SK-N-SH treated with all-trans-retinoic acid at 6 μM for 48 hours (cell line): ENCODE data around the gene MRM3.

Source experiments
- ATAC-seq: fragments of 200-7000 bp; cut with Tn5 transposase; 3 replicates; pipeline ENCODE4 v1.9.1; 2020; ENCODE audit warnings: mild to moderate bottlenecking, moderate library complexity
- ARNTL ChIP-seq: fragments of 450-650 bp; formaldehyde crosslinking; IDR thresholded peaks from 2 replicates; pipeline ENCODE4 v1.5.0; 2020; ENCODE audit warnings: low read depth, mild to moderate bottlenecking, moderate library complexity, borderline replicate concordance
- BACH2 ChIP-seq: fragments of 250-450 bp; sonication (Bioruptor Pico); IDR thresholded peaks from 2 replicates; pipeline ENCODE4 v1.9.0; 2021; ENCODE audit warnings: mild to moderate bottlenecking, borderline replicate concordance
- CREB5 ChIP-seq: fragments of 250-450 bp; sonication (Bioruptor Pico); IDR thresholded peaks from 2 replicates; pipeline ENCODE4 v1.5.1; 2020; ENCODE audit warnings: low read depth, mild to moderate bottlenecking, moderate library complexity
- CSDC2 ChIP-seq: fragments of 250-450 bp; sonication (Bioruptor Pico); IDR thresholded peaks from 2 replicates; pipeline ENCODE4 v1.5.0; 2020; ENCODE audit warnings: mild to moderate bottlenecking, moderate library complexity
- ESRRG ChIP-seq: fragments of 250-450 bp; sonication (Bioruptor Pico); IDR thresholded peaks from 2 replicates; pipeline ENCODE4 v1.6.1; 2021; ENCODE audit warnings: mild to moderate bottlenecking
- GLIS3 ChIP-seq: fragments of 250-450 bp; sonication (Bioruptor Pico); IDR thresholded peaks from 2 replicates; pipeline ENCODE4 v1.5.0; 2020; ENCODE audit warnings: mild to moderate bottlenecking, moderate library complexity
- ISL1 ChIP-seq: fragments of 250-450 bp; sonication (Bioruptor Pico); IDR thresholded peaks from 2 replicates; pipeline ENCODE4 v2.1.2; 2022; ENCODE audit warnings: mild to moderate bottlenecking, moderate library complexity
- PATZ1 ChIP-seq: fragments of 250-450 bp; sonication (Bioruptor Pico); IDR thresholded peaks from 2 replicates; pipeline ENCODE4 v1.8.0; 2020; ENCODE audit warnings: mild to moderate bottlenecking, moderate library complexity, borderline replicate concordance
- PPARA ChIP-seq: fragments of 250-450 bp; sonication (Bioruptor Pico); IDR thresholded peaks from 2 replicates; pipeline ENCODE4 v1.5.0; 2020; ENCODE audit warnings: mild to moderate bottlenecking, borderline replicate concordance
- RARB ChIP-seq: fragments of 250-450 bp; sonication (Bioruptor Pico); IDR thresholded peaks from 2 replicates; pipeline ENCODE4 v1.8.0; 2021; ENCODE audit warnings: mild to moderate bottlenecking, moderate library complexity
- SNAI2 ChIP-seq: fragments of 250-450 bp; sonication (Bioruptor Pico); IDR thresholded peaks from 2 replicates; pipeline ENCODE4 v1.5.0; 2020; ENCODE audit warnings: mild to moderate bottlenecking, moderate library complexity
- TCF4 ChIP-seq: fragments of 250-450 bp; sonication (Bioruptor Pico); IDR thresholded peaks from 2 replicates; pipeline ENCODE4 v1.8.0; 2021; ENCODE audit warnings: mild to moderate bottlenecking, moderate library complexity, borderline replicate concordance
- TOX ChIP-seq: fragments of 250-450 bp; sonication (Bioruptor Pico); IDR thresholded peaks from 2 replicates; pipeline ENCODE4 v1.8.0; 2021; ENCODE audit warnings: mild to moderate bottlenecking, moderate library complexity, borderline replicate concordance
- ZC3H10 ChIP-seq: fragments of 250-450 bp; sonication (Bioruptor Pico); IDR thresholded peaks from 2 replicates; pipeline ENCODE4 v1.5.1; 2021; ENCODE audit warnings: mild to moderate bottlenecking, moderate library complexity
- ZFP3 ChIP-seq: fragments of 250-450 bp; sonication (Bioruptor Pico); IDR thresholded peaks from 2 replicates; pipeline ENCODE4 v1.5.0; 2020; ENCODE audit warnings: mild to moderate bottlenecking, moderate library complexity
- ZFP30 ChIP-seq: fragments of 450-650 bp; formaldehyde crosslinking; IDR thresholded peaks from 2 replicates; pipeline ENCODE4 v1.5.0; 2022; ENCODE audit warnings: mild to moderate bottlenecking, moderate library complexity
- ZNF565 ChIP-seq: fragments of 450-650 bp; formaldehyde crosslinking; conservative IDR thresholded peaks from 2 replicates; pipeline ENCODE4 v1.5.0; 2020; ENCODE audit warnings: low read depth, mild to moderate bottlenecking, moderate library complexity
- ZNF70 ChIP-seq: fragments of 450-650 bp; formaldehyde crosslinking; IDR thresholded peaks from 2 replicates; pipeline ENCODE4 v1.5.0; 2020; ENCODE audit warnings: mild to moderate bottlenecking, moderate library complexity
- ZNF8 ChIP-seq: fragments of 450-650 bp; formaldehyde crosslinking; IDR thresholded peaks from 2 replicates; pipeline ENCODE4 v1.5.0; 2020; ENCODE audit warnings: mild to moderate bottlenecking, moderate library complexity
- TF ChIP-seq, protein P1 (sequence below): fragments of 250-450 bp; sonication (Bioruptor Pico); IDR thresholded peaks from 2 replicates; pipeline ENCODE4 v1.5.0; 2020; ENCODE audit warnings: mild to moderate bottlenecking, moderate library complexity
- TF ChIP-seq, protein P2 (sequence below): fragments of 250-450 bp; sonication (Bioruptor Pico); IDR thresholded peaks from 2 replicates; pipeline ENCODE4 v1.8.0; 2021; ENCODE audit warnings: low read depth, mild to moderate bottlenecking, moderate library complexity, borderline replicate concordance

Gene MRM3

DNA sequence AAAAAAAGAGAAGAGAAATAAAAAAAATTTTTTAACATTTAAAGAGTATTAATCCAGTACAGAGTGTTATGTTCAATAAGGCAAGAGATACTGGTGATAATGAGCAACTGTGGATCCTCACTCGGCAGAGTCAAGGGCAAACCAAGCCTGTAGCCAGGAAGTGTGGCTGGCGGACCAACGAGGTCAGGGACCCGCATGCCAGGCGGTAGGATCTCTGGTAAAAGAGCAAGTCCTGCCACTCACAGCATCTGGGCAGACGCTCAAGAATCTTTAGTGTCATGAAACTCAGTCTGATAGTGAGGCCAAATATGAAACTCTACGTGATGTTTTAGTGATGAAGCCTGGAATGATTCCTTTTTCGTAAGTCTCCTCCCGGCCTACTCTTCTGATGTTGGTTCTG, 21.8 kb upstream of the MRM3 start:
- no peak for ATAC-seq
- TF ChIP-seq RARB (no peak), ZFP30 (CRISPR knock-in tag) (no peak), GLIS3 (CRISPR knock-in tag) (no peak), PATZ1 (CRISPR knock-in tag) (no peak), ZFP3 (CRISPR knock-in tag) (no peak), ARNTL (no peak), ZNF70 (CRISPR knock-in tag) (no peak), CREB5 (CRISPR knock-in tag) (no peak), CSDC2 (CRISPR knock-in tag) (no peak), ESRRG (CRISPR knock-in tag) (no peak), BACH2 (CRISPR knock-in tag) (no peak), PPARA (CRISPR knock-in tag) (no peak), ISL1 (no peak)
- TF ChIP-seq, protein P1, sequence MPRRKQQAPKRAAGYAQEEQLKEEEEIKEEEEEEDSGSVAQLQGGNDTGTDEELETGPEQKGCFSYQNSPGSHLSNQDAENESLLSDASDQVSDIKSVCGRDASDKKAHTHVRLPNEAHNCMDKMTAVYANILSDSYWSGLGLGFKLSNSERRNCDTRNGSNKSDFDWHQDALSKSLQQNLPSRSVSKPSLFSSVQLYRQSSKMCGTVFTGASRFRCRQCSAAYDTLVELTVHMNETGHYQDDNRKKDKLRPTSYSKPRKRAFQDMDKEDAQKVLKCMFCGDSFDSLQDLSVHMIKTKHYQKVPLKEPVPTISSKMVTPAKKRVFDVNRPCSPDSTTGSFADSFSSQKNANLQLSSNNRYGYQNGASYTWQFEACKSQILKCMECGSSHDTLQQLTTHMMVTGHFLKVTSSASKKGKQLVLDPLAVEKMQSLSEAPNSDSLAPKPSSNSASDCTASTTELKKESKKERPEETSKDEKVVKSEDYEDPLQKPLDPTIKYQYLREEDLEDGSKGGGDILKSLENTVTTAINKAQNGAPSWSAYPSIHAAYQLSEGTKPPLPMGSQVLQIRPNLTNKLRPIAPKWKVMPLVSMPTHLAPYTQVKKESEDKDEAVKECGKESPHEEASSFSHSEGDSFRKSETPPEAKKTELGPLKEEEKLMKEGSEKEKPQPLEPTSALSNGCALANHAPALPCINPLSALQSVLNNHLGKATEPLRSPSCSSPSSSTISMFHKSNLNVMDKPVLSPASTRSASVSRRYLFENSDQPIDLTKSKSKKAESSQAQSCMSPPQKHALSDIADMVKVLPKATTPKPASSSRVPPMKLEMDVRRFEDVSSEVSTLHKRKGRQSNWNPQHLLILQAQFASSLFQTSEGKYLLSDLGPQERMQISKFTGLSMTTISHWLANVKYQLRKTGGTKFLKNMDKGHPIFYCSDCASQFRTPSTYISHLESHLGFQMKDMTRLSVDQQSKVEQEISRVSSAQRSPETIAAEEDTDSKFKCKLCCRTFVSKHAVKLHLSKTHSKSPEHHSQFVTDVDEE (CRISPR knock-in tag): no peak

DNA sequence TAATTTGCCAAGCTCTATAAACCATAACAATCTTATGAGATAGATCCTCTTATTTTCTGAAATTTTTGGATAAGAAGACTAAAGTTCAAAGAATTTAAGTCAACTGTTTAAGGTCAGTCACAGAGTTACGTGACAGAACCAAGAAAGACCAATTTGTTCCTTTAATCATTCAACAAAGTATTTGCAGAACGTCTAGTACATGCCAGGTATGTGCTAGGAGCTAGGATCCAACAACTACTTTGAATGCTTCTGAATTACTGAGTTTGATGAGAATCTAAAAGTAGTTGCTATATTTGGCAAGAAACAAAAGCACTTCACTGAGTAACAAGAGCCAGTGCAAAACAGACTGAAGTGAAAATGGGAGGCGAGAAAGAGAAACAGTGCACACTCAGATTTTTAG, 15.1 kb upstream of the MRM3 start:
- no peak for ATAC-seq
- TF ChIP-seq ZNF8 (CRISPR knock-in tag) (no peak), ZNF70 (CRISPR knock-in tag) (no peak), ESRRG (CRISPR knock-in tag) (no peak), SNAI2 (CRISPR knock-in tag) (no peak), ZC3H10 (CRISPR knock-in tag) (no peak), CREB5 (CRISPR knock-in tag) (no peak), ZFP30 (CRISPR knock-in tag) (no peak), PATZ1 (CRISPR knock-in tag) (no peak), TCF4 (CRISPR knock-in tag) (no peak), GLIS3 (CRISPR knock-in tag) (no peak), TOX (no peak), RARB (no peak), BACH2 (CRISPR knock-in tag) (no peak), ARNTL (no peak), ZFP3 (CRISPR knock-in tag) (no peak), ZNF565 (CRISPR knock-in tag) (no peak), PPARA (CRISPR knock-in tag) (no peak)
- TF ChIP-seq, protein P2, sequence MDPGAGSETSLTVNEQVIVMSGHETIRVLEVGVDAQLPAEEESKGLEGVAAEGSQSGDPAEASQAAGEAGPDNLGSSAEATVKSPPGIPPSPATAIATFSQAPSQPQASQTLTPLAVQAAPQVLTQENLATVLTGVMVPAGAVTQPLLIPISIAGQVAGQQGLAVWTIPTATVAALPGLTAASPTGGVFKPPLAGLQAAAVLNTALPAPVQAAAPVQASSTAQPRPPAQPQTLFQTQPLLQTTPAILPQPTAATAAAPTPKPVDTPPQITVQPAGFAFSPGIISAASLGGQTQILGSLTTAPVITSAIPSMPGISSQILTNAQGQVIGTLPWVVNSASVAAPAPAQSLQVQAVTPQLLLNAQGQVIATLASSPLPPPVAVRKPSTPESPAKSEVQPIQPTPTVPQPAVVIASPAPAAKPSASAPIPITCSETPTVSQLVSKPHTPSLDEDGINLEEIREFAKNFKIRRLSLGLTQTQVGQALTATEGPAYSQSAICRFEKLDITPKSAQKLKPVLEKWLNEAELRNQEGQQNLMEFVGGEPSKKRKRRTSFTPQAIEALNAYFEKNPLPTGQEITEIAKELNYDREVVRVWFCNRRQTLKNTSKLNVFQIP: no peak
- TF ChIP-seq, protein P1 (CRISPR knock-in tag): no peak
